ENCODE results near the gene FRMD3.

- TF ChIP-seq CTCF (IDR thresholded peaks at IDR 0.05) (no peak), EP300 (IDR thresholded peaks at IDR 0.05) (no peak), POLR2A (IDR thresholded peaks at IDR 0.05; ENCODE audit: low read depth) (no peak)
Observed at GRCh38 chr9:83313781-83314180, 224.4 kb downstream of the FRMD3 start.
